ENCODE measurements around the gene IL1RL1.

The IL1RL1 gene

DNA sequence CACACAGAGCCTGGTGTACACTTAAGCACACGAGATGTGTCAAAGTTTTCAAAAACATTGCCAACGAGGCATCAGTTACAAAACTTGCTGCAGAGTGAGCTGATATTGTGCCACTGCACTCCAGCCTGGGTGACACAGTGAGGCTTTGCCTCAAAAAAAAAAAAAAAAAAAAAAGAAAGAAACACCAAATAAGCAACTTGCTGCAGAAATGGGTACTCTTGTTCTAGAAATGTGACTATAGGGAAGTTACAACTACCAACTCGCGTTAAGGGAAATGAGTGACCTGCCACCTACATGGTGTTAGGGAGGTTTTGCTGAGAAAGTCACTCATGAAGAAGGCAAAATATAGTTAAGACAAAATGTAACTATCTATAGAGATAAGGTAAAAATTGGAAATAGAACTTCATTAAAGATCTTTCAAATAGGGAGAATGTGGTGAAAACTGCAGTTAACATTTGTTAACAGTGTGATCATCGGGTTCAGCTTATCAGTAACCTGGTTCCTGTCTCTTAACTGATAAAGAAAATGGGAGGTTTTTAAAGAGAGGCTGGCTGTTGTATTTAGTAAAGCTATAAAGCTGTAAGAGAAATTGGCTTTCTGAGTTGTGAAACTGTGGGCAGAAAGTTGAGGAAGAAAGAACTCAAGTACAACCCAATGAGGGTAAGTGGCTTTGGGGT lies at the start of gene IL1RL1:
Gene IL1RL1, plus strand, starts transcription at position 600 of the 677 bp plus-strand sequence. CDS start 26,702 bp downstream, outside the sequence.
- DNase-seq: no peak

DNA sequence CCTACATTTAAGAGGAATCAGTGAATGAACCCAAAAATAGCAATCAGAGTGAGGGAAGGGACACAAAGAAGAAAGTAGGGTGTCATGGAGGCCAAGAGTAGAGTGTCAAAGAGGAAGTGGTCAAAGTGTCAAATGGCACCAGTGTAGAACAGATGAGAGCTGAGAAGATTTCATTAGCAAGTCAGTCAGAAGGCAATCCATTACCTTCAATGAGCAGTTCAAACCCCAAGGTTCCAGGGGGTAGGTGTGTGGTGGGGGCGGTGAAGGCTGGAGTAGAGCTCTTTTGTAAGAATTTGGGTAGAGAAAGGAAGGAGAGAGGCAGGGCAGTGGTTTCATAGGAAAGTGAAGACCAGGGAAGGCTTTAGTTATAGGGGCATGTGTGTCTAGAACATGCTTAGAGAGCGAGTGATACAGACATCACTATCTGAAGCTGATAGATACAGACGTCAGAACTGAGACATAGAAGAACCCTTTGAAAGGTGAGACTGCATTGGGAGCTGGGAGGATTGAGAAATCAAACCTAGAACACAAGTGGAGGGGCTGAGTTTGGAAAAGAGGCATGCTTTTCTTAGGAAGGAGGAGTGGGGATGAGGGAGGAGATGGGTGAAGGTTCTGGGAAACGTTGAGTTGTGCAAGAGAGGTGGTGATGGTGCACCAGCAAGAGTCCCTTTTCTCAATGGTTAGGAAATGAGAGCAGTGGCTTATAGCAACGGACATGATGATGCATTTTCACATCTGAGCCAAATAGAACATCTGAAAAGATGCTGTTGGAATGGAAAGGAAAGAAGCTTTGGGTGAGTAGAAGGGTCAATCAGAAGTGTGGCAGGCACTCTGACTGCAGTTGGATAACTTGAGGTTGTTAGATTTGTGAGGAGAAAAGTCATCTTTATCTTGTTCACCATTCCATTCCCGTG lies 48.9 kb upstream of the IL1RL1 start:
- no peak for DNase-seq

DNA sequence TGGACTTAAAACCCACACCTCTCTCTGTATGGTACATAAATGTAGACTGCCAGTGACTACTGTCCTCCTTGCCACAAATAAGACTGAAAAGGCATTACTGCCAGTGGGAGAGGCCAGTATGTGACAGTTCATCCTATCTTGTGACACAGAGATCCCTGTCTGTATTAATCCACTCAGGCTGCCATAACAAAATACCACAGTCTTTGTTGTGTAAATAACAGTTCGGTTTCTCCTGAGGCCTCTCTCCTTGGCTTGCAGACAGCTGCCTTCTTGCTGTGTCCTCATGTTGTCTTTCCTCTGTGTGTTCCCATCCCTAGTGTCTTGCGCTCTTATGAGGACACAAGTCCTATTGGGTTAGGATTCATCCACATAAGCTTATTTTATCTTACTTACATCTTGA lies 46.4 kb upstream of the IL1RL1 start:
- no peak for DNase-seq

DNA sequence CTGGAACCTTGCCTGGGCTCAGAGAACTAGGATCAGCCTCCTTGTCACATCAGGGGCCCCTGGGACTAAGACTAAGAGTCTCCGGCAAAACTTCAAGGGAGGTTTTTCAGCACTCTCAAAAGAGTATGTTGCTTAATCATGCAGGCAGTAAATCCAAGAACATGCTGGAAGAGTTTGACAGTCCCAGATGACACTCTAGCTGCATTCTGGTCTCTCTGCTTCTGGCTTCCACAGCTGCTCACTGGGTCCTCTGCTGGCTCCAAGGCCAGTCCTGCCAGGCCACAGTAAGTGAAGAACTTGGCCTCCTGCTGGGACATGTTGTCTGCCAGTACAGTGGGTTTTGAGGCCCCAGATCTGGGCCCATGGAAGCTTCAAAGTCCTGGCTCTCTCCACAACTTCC lies 45.2 kb upstream of the IL1RL1 start:
- DNase-seq: no peak

DNA sequence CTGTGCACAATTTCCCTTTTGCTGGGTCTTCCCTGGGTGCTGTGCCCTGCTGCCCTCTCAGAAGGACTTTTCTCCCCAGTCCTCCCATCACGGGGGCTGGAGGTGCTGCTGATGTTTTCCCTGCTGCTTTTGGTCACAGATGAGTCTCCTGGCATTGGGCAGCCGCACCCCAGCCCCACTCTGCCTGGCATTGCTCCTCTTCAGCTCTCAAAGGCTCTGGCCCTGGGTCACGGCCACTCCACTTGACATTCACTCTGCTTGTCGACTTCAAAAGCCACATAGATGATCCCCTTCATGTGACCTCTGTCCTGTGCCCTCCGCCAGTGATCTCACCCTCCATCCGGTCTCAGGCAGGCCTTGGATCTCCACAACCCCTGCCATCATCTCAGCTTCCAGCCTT lies 43.6 kb upstream of the IL1RL1 start:
- no peak for DNase-seq

DNA sequence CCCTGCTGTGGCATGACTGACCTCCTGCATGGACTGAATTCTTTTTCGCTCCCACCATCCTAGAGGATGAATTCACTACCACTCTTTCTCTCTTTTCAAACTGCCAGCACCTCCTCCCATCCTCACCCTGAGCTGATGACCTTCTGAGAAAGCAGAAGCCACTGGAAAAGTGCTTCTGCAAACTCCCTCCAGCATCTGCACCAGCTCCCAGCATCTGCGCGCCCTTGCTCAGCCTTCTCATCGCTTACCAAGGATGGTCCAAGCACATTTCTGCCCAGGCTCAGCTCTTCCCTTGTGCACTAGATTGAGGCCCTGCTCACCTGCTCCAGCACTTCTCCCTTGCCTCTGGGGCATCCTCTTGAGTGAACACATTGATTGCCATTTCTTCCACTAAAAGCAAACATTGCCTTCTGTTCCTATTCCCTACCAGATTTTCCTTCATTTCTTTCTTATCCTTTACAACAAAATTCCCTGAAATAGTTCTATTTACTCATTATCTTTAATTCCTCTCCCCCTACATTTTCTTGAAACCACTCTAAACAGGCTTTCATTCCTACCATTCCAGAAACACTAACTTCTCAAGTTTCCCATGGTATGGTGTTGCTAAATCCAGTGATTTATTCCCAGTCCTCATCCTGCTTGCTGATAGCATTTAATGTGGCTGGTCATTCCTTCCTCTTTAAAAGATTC lies 42.7 kb upstream of the IL1RL1 start:
- DNase-seq: no peak

DNA sequence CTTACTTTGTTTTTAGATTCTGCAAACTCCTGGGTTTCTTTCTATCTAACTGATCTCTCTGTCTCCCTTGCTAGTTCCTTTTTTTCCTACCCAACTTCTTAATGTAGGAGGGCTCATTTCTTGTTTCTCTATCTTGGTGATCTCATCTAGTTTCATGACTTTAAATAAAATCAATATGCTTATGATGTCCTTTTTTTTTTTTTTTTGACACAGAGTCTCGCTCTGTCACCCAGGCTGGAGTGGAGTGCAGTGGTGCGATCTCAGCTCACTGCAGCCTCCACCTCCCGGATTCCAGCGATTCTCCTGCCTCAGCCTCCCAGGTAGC lies 42.2 kb upstream of the IL1RL1 start:
- no peak for DNase-seq

DNA sequence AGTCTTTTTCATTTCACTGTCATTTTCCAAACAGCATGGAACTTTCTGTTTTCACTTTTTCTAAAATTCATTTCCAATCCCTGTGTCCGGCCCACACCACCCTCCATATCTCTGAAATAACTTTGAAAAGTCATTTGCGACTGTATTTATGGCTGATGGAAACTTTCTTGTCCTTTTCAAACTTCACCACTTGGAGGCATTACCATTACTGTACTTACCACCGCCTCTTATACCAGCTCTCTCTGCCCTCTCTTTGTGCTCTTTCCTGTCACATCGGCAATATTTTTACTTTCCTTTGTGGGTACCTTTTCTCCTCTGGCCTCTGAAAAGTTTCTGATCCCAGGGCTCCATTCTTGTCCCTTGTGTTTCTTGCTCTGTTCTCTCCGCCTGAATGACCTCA lies 39.5 kb upstream of the IL1RL1 start:
- DNase-seq: no peak

DNA sequence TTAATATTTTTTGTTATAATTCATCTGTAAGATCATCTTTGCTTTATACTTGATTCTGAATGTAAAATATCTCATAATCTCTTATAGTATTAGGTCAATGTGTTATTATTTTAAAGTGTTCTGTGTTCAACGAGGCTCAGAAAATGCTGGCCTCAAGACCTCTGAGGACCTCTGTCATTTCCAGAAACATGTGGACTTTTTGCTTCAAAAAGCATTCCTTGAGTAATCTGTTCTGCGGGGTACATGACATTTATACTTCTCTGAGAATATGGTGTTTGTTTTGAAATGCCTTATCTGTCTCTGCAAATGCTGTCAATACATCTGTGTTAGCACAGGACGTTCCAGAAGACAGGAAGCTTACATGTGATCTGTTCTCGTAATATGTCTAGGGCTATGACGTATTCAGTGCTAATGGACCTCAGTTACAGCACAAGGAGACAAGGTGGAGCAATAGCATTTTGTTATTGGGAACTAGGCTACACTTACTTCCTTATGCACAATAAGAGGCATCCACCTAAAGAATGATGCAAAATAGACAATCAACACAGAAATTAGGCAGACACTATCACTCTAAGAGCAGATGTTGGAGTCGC lies 37.6 kb upstream of the IL1RL1 start:
- no peak for DNase-seq

DNA sequence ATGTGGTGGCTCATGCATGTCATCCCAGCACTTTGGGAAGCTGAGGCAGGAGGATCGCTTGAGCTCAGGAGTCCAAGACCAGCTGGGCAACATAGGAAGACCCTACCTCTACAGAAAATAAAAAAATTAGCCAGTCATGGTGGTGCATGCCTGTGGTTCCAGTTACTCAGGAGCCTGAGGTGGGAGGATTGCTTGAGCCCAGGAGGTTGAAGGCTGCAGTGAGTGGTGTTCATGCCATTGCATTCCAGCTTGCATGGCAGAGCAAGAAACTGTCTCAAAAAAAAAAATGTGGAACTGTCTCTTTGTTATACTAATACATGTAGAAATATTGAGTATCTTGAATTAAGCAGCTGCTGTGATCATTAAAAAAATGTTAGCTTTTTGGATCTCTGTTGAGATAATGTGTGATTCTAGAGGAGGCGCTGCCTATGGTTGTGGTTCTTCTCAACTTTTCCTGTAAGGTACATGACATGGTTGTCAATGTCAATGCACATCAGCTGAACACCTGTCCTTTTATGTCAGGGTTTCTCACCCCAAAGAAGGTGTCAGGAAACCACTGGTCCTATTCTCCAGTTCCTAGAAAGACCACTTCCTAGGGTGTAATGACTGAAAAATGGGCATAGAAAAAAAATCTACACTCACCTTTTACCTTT lies 34.7 kb upstream of the IL1RL1 start:
- DNase-seq: no peak

DNA sequence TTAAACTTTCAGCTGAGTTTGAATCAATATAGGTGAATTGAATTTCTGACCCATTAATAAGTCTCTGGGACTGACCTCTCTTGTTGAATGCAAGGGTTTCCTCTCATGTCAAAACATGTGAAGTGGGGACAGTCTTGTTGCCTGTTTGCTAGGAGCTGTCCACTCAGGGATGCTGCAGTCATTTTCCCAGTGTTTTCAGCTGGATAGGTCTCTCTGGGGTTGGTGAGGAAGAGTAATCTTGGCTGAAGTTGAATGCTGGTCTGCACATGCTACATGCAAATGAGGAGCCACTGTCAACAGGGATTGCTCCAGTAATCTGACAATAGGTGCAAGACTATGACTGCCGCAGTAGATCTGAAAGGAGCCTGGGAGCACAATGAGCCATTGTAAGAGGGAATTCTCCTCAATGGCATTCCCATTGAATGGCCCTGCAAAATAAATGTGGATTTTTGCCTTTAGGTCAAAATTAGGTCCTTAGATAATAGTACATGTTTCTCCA lies 34.1 kb upstream of the IL1RL1 start:
- no peak for DNase-seq

DNA sequence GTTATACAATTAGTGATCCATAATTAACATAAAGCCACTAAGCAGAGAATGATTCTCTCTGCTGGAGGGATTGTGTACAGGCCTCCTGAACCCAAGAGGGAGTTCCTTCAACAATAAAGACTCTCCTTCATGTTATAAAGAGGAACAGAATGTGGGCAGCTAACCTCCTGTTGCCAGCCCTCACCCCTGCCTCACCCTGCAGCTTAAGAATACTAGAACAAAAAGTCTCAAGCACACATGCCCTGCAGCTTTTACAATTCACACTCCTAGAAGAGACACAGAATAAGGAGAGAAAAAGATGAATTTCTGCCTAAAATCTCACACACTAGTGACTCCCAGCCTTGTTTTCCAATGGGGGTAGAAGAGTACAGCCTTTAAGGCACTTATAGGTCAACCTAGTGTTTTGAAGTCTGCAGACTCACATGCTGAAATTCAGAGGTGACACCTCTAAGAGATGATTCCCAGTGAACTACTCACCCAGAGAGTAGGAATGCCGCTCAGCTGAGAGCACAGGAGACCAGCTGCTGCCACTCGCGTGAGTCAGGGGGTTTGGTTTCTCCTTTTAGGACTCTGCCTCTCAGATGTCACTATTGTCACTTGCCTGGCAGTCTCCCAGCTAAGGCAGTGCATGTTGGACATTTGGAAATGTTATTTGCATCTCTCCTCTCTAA lies 32.5 kb upstream of the IL1RL1 start:
- DNase-seq: no peak

DNA sequence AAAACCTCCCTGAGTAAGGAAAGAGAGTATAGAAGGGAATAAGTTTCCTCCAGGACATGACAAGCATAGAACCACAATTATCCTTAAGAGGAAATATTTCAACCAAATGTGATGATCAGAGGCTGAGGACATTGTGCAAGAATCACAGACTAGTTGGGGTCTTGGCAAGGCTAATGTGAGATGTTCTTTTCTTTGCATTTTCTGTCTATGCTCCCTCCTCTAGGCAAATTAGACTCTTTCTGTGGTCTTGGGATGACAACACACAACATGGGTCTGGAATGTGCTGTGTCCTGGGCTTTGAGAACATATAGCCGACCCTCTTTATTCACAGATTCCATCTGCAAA lies 32.0 kb upstream of the IL1RL1 start:
- no peak for DNase-seq

DNA sequence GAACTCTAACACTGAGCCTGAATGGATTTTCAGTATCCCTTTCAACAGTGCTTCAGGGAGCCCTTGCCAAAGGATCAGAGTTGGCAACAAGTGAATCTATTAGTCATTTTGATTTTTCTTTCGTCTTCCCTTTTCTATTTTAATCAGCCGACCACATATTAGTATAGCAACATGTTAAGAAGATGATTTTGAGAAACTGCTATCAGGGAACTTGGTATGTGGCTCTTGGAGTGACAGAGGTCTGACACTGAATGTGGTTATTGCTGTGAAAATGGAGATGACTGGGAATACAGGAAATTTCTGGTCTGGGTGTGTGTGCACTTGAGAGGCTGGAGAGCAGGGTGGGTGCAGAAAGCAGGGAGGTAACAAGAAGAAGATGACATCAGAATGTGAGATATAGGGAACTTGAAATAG lies 28.7 kb upstream of the IL1RL1 start:
- DNase-seq: no peak

DNA sequence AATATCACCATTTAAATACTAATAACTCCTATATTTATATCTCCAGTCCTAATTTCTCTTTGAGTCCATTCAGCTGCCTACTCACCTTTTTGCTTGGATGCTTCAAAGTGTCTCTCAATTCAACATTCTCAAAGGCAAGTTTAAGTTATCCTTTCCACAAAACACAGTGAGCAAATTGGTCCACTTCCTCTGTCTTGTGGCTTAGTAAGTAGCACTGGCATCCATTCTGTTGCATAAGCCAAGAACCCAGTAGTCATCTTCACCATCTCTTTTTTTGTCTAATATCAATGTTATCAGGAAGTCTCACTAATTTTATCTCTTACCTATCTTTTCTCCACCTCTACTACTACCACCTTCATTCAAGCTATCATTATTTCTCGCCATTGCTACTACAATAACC lies 27.4 kb upstream of the IL1RL1 start:
- no peak for DNase-seq

DNA sequence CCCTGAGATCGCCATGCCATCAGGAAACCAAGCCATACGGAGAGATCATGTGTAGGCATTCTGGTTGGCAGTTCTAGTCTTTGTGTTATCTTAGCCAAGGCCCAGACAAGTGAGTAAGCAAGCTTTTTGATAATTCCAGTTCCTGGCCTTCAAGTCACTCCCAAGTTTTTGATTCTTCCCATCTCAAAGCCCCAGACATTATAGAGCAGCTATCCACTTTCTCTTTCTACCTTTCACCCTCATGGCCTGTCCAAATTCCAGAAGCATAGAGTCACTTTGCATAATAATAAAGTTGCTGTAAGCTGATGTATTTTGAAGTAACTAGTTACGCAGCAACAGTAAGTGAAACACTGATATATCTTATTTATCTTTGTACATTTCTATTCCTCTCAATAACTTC lies 26.8 kb upstream of the IL1RL1 start:
- no peak for DNase-seq

DNA sequence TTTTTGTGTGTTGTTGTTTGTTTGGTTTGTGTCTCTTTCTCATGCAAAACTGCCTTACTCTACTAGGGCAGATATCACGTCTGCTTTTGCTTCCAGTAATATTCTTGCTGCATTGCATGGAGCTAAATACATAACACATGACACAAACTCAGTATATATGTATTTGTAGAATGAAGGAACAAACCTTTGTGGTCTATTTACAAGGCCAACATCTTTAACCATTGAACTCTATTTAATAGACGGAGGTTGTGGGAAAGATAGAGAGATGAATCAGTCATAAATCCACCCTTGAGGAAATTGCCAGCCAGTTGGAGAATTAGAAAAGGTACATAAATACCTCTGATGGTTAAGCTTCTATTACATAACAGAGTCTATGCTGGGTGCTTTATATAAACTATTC lies 26.0 kb upstream of the IL1RL1 start:
- no peak for DNase-seq

DNA sequence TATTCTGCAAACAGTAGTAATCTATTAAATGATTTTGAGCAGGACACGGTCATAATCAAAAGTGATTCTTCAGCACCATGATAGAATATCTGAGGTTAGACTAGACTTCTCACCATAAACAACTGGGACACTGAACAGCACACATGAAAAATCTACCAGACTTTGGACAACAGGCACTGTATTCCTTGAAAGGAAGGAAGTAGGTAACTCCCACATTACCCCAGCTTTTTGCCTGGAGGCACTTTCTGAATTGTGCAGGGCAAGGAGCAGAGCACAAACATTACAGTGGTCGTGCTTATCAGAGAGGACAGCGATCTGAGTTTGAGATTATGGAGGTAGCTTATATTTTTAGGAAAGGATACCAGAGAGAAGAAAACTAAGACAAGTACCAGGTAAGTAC lies 25.3 kb upstream of the IL1RL1 start:
- no peak for DNase-seq

DNA sequence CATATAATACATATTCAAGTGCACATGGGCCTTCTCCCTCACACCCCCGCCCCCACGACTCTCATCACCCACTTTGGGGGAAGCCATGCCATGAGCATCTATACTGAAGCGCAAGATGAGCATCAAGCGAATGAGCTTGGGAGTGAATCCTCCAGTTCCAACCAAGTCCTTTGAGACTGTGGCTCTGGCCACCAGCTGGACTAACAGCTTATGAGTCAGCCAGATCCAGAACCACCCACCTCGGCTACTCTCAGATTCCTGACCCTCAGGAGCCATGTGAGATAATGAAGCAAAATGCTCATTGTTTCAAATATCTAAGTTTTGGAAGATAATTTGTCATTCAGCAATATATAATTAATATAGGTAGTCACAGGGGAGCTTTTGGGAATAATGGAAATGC lies 22.2 kb upstream of the IL1RL1 start:
- DNase-seq: no peak

DNA sequence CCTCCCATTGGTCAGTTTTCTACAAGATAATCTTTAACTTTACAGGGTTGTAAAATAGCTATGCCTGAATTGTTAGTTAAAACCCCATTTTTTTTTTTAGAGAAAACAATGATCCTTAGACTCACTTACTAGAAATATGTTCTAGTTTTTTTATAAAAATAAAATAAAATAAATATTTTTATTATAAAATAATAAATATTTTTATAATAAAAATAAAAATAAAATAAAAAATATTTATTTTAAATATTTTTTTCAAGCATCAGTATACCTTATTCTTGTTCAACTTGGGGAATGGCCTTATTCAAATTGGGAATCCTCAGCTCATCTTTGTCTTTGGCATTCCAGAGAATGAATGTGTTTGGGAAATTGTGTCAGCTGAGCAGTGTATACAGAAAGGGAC lies 20.8 kb upstream of the IL1RL1 start:
- no peak for DNase-seq

Measured in amygdala (tissue), 56 donors.